Tibial nerve (tissue), 3 donors: ENCODE measurements around the gene ASGR2.

Experiments used
- CTCF ChIP-seq, 5 experiments: fragments of 200-600 bp in 3 of 5; fragments of 450-650 bp in 2 of 5; sonication (generic) in 3 of 5; IDR thresholded peaks; one replicate each; pipeline ENCODE4 v1.5.1; 2016 to 2019; ENCODE audit warnings: antibody characterized with exemption in 5 of 5, mild to moderate bottlenecking in 3 of 5, moderate library complexity in 2 of 5
- POLR2A ChIP-seq, 2 donors: fragments of 450-650 bp; IDR thresholded peaks; one replicate each; pipeline ENCODE4 v1.6.1; 2017; ENCODE audit warnings: antibody characterized with exemption in 2 of 2, mild to moderate bottlenecking in 2 of 2, moderate library complexity in 2 of 2

GRCh38 chr17:7124923-7125322 lies 10.3 kb upstream of the ASGR2 start:
- TF ChIP-seq POLR2A (IDR thresholded peaks at IDR 0.05): no peak
- no peak for TF ChIP-seq CTCF (IDR thresholded peaks at IDR 0.05)
